ENCODE results near the gene HECTD2.

DNA sequence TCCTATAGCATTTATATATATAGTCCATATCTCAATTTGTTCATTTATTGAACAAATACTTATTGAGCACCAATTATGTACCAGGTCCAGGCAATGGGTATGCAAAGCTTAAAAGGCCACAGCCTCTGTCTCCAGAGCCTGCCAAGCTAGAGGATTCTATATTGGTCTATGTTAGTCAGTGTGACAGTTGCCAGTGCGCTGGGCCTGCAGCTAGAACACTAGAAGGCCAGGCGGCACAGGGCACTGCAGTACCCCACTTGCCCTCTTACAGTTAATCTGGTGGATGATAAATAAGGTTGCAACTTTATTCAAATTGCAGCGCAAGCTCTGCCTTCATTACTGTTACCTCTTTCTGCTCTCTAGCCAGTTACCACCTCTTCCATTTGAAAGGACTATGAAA is 153.9 kb downstream of the HECTD2 start:
- TF ChIP-seq, protein P1, sequence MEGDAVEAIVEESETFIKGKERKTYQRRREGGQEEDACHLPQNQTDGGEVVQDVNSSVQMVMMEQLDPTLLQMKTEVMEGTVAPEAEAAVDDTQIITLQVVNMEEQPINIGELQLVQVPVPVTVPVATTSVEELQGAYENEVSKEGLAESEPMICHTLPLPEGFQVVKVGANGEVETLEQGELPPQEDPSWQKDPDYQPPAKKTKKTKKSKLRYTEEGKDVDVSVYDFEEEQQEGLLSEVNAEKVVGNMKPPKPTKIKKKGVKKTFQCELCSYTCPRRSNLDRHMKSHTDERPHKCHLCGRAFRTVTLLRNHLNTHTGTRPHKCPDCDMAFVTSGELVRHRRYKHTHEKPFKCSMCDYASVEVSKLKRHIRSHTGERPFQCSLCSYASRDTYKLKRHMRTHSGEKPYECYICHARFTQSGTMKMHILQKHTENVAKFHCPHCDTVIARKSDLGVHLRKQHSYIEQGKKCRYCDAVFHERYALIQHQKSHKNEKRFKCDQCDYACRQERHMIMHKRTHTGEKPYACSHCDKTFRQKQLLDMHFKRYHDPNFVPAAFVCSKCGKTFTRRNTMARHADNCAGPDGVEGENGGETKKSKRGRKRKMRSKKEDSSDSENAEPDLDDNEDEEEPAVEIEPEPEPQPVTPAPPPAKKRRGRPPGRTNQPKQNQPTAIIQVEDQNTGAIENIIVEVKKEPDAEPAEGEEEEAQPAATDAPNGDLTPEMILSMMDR (IDR thresholded peaks at IDR 0.05): no peak
- no peak for TF ChIP-seq ZFX (IDR thresholded peaks at IDR 0.05; ENCODE audit: borderline replicate concordance)
